OCI-LY1 (cell line): ENCODE data around the gene SLC38A2.

Source experiments
- H2AFZ ChIP-seq: fragments of 200-600 bp; sonication (generic), shearing (Covaris generic); 2 replicates; pipeline ENCODE4 v1.6.0; 2014; ENCODE audit warnings: antibody characterized with exemption, mild to moderate bottlenecking, low read length
- H3F3A ChIP-seq: fragments of 200-600 bp; sonication (generic), shearing (Covaris generic); 2 replicates; pipeline ENCODE4 v1.6.0; 2014; ENCODE audit warnings: mild to moderate bottlenecking, antibody characterized with exemption, low read length, moderate library complexity; ENCODE audit not compliant: insufficient read depth
- H3K27ac ChIP-seq: fragments of 200-600 bp; sonication (generic); 2 replicates; pipeline ENCODE4 v1.5.1; 2014; ENCODE audit warnings: low read length, mixed run types, mild to moderate bottlenecking, low read depth; ENCODE audit not compliant: poor library complexity, severe bottlenecking
- H3K27me3 ChIP-seq: fragments of 200-600 bp; sonication (generic); 2 replicates; pipeline ENCODE4 v1.6.0; 2014; ENCODE audit warnings: antibody characterized with exemption, mild to moderate bottlenecking, low read length, moderate library complexity; ENCODE audit not compliant: insufficient read depth
- H3K36me3 ChIP-seq: fragments of 200-600 bp; sonication (generic); 2 replicates; pipeline ENCODE4 v1.6.1; 2014; ENCODE audit warnings: mild to moderate bottlenecking, antibody characterized with exemption, low read length, moderate library complexity, mixed read lengths; ENCODE audit not compliant: insufficient read depth
- H3K4me1 ChIP-seq: fragments of 200-600 bp; sonication (generic); 2 replicates; pipeline ENCODE4 v1.5.1; 2014; ENCODE audit warnings: mild to moderate bottlenecking, low read length, moderate library complexity; ENCODE audit not compliant: insufficient read depth, severe bottlenecking
- H3K4me2 ChIP-seq: fragments of 200-600 bp; sonication (generic), shearing (Covaris generic); 2 replicates; pipeline ENCODE4 v1.6.1; 2014; ENCODE audit warnings: low read length
- H3K4me3 ChIP-seq: fragments of 200-600 bp; sonication (generic); 2 replicates; pipeline ENCODE4 v1.5.1; 2014; ENCODE audit warnings: low read length, low read depth, mild to moderate bottlenecking, mixed read lengths; ENCODE audit not compliant: poor library complexity, severe bottlenecking
- H3K79me2 ChIP-seq: fragments of 200-600 bp; shearing (Covaris generic); 2 replicates; pipeline ENCODE4 v1.6.1; 2016; ENCODE audit warnings: mixed run types, low read length, mixed read lengths; ENCODE audit not compliant: insufficient read depth
- H3K9ac ChIP-seq: fragments of 200-600 bp; sonication (generic), shearing (Covaris generic); 2 replicates; pipeline ENCODE4 v1.6.1; 2014; ENCODE audit warnings: mild to moderate bottlenecking, low read length, mixed read lengths
- H3K9me2 ChIP-seq: fragments of 200-600 bp; sonication (generic), shearing (Covaris generic); 2 replicates; pipeline ENCODE4 v1.6.1; 2014; ENCODE audit warnings: low read depth, mild to moderate bottlenecking, low read length, mixed read lengths
- H3K9me3 ChIP-seq: fragments of 200-600 bp; shearing (Covaris generic); 2 replicates; pipeline ENCODE4 v1.6.1; 2014; ENCODE audit warnings: low read length, mixed read lengths
- H4K20me1 ChIP-seq: fragments of 200-600 bp; sonication (generic), shearing (Covaris generic); 2 replicates; pipeline ENCODE4 v1.6.0; 2016; ENCODE audit warnings: mild to moderate bottlenecking, low read length; ENCODE audit not compliant: insufficient read depth
- CTCF ChIP-seq: fragments of 200-600 bp; sonication (generic), shearing (Covaris generic); IDR thresholded peaks from 2 replicates; pipeline ENCODE4 v1.5.1; 2017; ENCODE audit warnings: mild to moderate bottlenecking, antibody characterized with exemption, low read length, moderate library complexity, mixed read lengths
- EZH2 ChIP-seq: fragments of 200-600 bp; sonication (generic), shearing (Covaris generic); IDR thresholded peaks from 2 replicates; pipeline ENCODE4 v1.8.0; 2017; ENCODE audit warnings: borderline replicate concordance, mixed run types, mild to moderate bottlenecking, antibody characterized with exemption, low read length, moderate library complexity, mixed read lengths

Gene SLC38A2

GRCh38 chr12:46391630-46392029 lies 19.1 kb upstream of the SLC38A2 start:
- TF ChIP-seq CTCF = no peak
- TF ChIP-seq EZH2 = no peak
- H3K36me3 ChIP-seq = no peaks in the 10 kb centered on the region
- no peaks in the 10 kb centered on the region for H4K20me1 ChIP-seq
- no peaks in the 10 kb centered on the region for H3K9me2 ChIP-seq
- no peaks in the 10 kb centered on the region for H3K79me2 ChIP-seq
- peaks cover 3% of the 10 kb centered on the region; the same call in 1 of the 2 replicates for H3F3A ChIP-seq
- H3K9ac ChIP-seq = no peak overlapping the region
- H2AFZ ChIP-seq = no peak overlapping the region
- H3K9me3 ChIP-seq = no peaks in the 10 kb centered on the region
- H3K27ac ChIP-seq = no peak overlapping the region
- H3K27me3 ChIP-seq = no peaks in the 10 kb centered on the region
- H3K4me1 ChIP-seq = peaks cover 59% of the 10 kb centered on the region
- H3K4me2 ChIP-seq = no peak overlapping the region
- H3K4me3 ChIP-seq = no peak overlapping the region

DNA sequence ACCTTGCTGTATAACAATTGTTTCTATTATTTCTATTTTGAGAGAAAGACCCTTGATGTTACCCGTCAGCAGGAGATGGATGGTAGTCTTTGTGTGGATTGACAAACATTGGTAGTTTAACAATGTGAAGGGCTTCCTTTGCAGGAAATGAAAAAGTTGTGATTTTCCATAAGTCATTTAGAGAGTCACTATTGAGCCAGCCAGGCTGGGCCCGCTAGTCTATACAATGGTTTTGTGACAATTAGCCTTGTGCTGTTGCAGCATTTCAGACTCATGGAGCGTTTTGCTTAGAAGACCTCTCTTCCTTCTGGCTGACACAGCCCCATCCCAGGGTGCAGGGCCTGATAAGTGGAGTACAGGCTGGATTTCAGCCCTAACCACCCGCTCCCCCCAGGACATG lies 18.3 kb upstream of the SLC38A2 start:
- Histone ChIP-seq H3F3A (peaks cover 3% of the 10 kb centered on the region; the same call in 1 of the 2 replicates), H3K27ac (peak overlapping the region; percentile 40), H3K4me1 (peaks cover 66% of the 10 kb centered on the region), H4K20me1 (no peaks in the 10 kb centered on the region), H3K4me2 (peak overlapping the region; percentile 16), H3K36me3 (no peaks in the 10 kb centered on the region), H2AFZ (no peak overlapping the region), H3K4me3 (no peak overlapping the region), H3K9me2 (no peaks in the 10 kb centered on the region), H3K9ac (no peak overlapping the region), H3K79me2 (no peaks in the 10 kb centered on the region), H3K9me3 (no peaks in the 10 kb centered on the region), H3K27me3 (no peaks in the 10 kb centered on the region)
- TF ChIP-seq CTCF (no peak), EZH2 (no peak)

DNA sequence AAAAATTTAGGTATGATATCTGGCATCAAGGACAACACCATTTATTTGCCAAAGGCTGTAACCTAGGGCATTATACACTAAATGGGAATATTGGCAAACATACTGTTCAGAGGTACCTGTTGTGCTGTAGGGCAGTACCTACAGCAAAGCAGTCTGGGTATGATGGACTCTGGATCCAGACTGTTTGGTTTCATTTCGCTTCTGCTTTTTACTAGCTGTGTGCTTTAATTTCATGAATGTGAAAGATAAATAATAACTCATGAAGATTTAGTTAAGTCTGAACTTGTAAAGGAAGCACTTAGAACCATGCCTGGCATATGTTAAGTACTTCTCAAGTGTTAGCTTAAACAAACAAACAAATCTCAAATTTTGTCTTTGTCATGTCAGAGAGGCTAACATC lies 17.7 kb upstream of the SLC38A2 start:
- H3K4me1 ChIP-seq = peaks cover 72% of the 10 kb centered on the region
- TF ChIP-seq EZH2 (no peak), CTCF (no peak)
- H3K27me3 ChIP-seq = no peaks in the 10 kb centered on the region
- no peak overlapping the region for H2AFZ ChIP-seq
- no peaks in the 10 kb centered on the region for H3K9me2 ChIP-seq
- no peaks in the 10 kb centered on the region for H3K9me3 ChIP-seq
- no peak overlapping the region for H3K9ac ChIP-seq
- no peaks in the 10 kb centered on the region for H4K20me1 ChIP-seq
- no peaks in the 10 kb centered on the region for H3K79me2 ChIP-seq
- H3K36me3 ChIP-seq = no peaks in the 10 kb centered on the region
- H3K4me3 ChIP-seq = no peak overlapping the region
- peak overlapping the region; percentile 16; the same call in 1 of the 2 replicates for H3K4me2 ChIP-seq
- peak overlapping the region; percentile 40 for H3K27ac ChIP-seq
- peaks cover 3% of the 10 kb centered on the region; the same call in 1 of the 2 replicates for H3F3A ChIP-seq
